OCI-LY1 (cell line): ENCODE data around the gene EMSY.

Experiments
- H2AFZ ChIP-seq: fragments of 200-600 bp; sonication (generic), shearing (Covaris generic); 2 replicates; pipeline ENCODE4 v1.6.0; 2014; ENCODE audit warnings: antibody characterized with exemption, mild to moderate bottlenecking, low read length
- H3F3A ChIP-seq: fragments of 200-600 bp; sonication (generic), shearing (Covaris generic); 2 replicates; pipeline ENCODE4 v1.6.0; 2014; ENCODE audit warnings: mild to moderate bottlenecking, antibody characterized with exemption, low read length, moderate library complexity; ENCODE audit not compliant: insufficient read depth
- H3K27ac ChIP-seq: fragments of 200-600 bp; sonication (generic); 2 replicates; pipeline ENCODE4 v1.5.1; 2014; ENCODE audit warnings: low read length, mixed run types, mild to moderate bottlenecking, low read depth; ENCODE audit not compliant: poor library complexity, severe bottlenecking
- H3K27me3 ChIP-seq: fragments of 200-600 bp; sonication (generic); 2 replicates; pipeline ENCODE4 v1.6.0; 2014; ENCODE audit warnings: antibody characterized with exemption, mild to moderate bottlenecking, low read length, moderate library complexity; ENCODE audit not compliant: insufficient read depth
- H3K36me3 ChIP-seq: fragments of 200-600 bp; sonication (generic); 2 replicates; pipeline ENCODE4 v1.6.1; 2014; ENCODE audit warnings: mild to moderate bottlenecking, antibody characterized with exemption, low read length, moderate library complexity, mixed read lengths; ENCODE audit not compliant: insufficient read depth
- H3K4me1 ChIP-seq: fragments of 200-600 bp; sonication (generic); 2 replicates; pipeline ENCODE4 v1.5.1; 2014; ENCODE audit warnings: mild to moderate bottlenecking, low read length, moderate library complexity; ENCODE audit not compliant: insufficient read depth, severe bottlenecking
- H3K4me2 ChIP-seq: fragments of 200-600 bp; sonication (generic), shearing (Covaris generic); 2 replicates; pipeline ENCODE4 v1.6.1; 2014; ENCODE audit warnings: low read length
- H3K4me3 ChIP-seq: fragments of 200-600 bp; sonication (generic); 2 replicates; pipeline ENCODE4 v1.5.1; 2014; ENCODE audit warnings: low read length, low read depth, mild to moderate bottlenecking, mixed read lengths; ENCODE audit not compliant: poor library complexity, severe bottlenecking
- H3K79me2 ChIP-seq: fragments of 200-600 bp; shearing (Covaris generic); 2 replicates; pipeline ENCODE4 v1.6.1; 2016; ENCODE audit warnings: mixed run types, low read length, mixed read lengths; ENCODE audit not compliant: insufficient read depth
- H3K9ac ChIP-seq: fragments of 200-600 bp; sonication (generic), shearing (Covaris generic); 2 replicates; pipeline ENCODE4 v1.6.1; 2014; ENCODE audit warnings: mild to moderate bottlenecking, low read length, mixed read lengths
- H3K9me2 ChIP-seq: fragments of 200-600 bp; sonication (generic), shearing (Covaris generic); 2 replicates; pipeline ENCODE4 v1.6.1; 2014; ENCODE audit warnings: low read depth, mild to moderate bottlenecking, low read length, mixed read lengths
- H3K9me3 ChIP-seq: fragments of 200-600 bp; shearing (Covaris generic); 2 replicates; pipeline ENCODE4 v1.6.1; 2014; ENCODE audit warnings: low read length, mixed read lengths
- H4K20me1 ChIP-seq: fragments of 200-600 bp; sonication (generic), shearing (Covaris generic); 2 replicates; pipeline ENCODE4 v1.6.0; 2016; ENCODE audit warnings: mild to moderate bottlenecking, low read length; ENCODE audit not compliant: insufficient read depth
- CTCF ChIP-seq: fragments of 200-600 bp; sonication (generic), shearing (Covaris generic); IDR thresholded peaks from 2 replicates; pipeline ENCODE4 v1.5.1; 2017; ENCODE audit warnings: mild to moderate bottlenecking, antibody characterized with exemption, low read length, moderate library complexity, mixed read lengths
- EZH2 ChIP-seq: fragments of 200-600 bp; sonication (generic), shearing (Covaris generic); IDR thresholded peaks from 2 replicates; pipeline ENCODE4 v1.8.0; 2017; ENCODE audit warnings: borderline replicate concordance, mixed run types, mild to moderate bottlenecking, antibody characterized with exemption, low read length, moderate library complexity, mixed read lengths

The EMSY gene

GRCh38 chr11:76419896-76420295 is 24.9 kb upstream of the EMSY start:
- H3K9ac ChIP-seq: no peak overlapping the region
- H3K79me2 ChIP-seq: no peaks in the 10 kb centered on the region
- no peak overlapping the region for H3K4me3 ChIP-seq
- no peak overlapping the region for H3K4me2 ChIP-seq
- no peaks in the 10 kb centered on the region for H3K9me3 ChIP-seq
- no peaks in the 10 kb centered on the region for H3K27me3 ChIP-seq
- H3K27ac ChIP-seq: no peak overlapping the region
- no peak overlapping the region for H2AFZ ChIP-seq
- TF ChIP-seq CTCF (peak; percentile 75), EZH2 (no peak)
- H3K36me3 ChIP-seq: no peaks in the 10 kb centered on the region
- no peaks in the 10 kb centered on the region for H3F3A ChIP-seq
- no peaks in the 10 kb centered on the region for H4K20me1 ChIP-seq
- H3K4me1 ChIP-seq: no peaks in the 10 kb centered on the region
- no peaks in the 10 kb centered on the region for H3K9me2 ChIP-seq

- no peak overlapping the region for H3K4me3 ChIP-seq
- H3K4me2 ChIP-seq: no peak overlapping the region
- no peaks in the 10 kb centered on the region for H4K20me1 ChIP-seq
- no peaks in the 10 kb centered on the region for H3K36me3 ChIP-seq
- no peaks in the 10 kb centered on the region for H3K9me2 ChIP-seq
- H3K27me3 ChIP-seq: no peaks in the 10 kb centered on the region
- H3K27ac ChIP-seq: no peak overlapping the region
- no peaks in the 10 kb centered on the region for H3K9me3 ChIP-seq
- TF ChIP-seq EZH2: no peak
- TF ChIP-seq CTCF: no peak
- H3F3A ChIP-seq: no peaks in the 10 kb centered on the region
- H2AFZ ChIP-seq: no peak overlapping the region
- H3K9ac ChIP-seq: no peak overlapping the region
- no peaks in the 10 kb centered on the region for H3K79me2 ChIP-seq
- H3K4me1 ChIP-seq: no peaks in the 10 kb centered on the region
Observed at GRCh38 chr11:76424379-76424778, 20.4 kb upstream of the EMSY start.

DNA sequence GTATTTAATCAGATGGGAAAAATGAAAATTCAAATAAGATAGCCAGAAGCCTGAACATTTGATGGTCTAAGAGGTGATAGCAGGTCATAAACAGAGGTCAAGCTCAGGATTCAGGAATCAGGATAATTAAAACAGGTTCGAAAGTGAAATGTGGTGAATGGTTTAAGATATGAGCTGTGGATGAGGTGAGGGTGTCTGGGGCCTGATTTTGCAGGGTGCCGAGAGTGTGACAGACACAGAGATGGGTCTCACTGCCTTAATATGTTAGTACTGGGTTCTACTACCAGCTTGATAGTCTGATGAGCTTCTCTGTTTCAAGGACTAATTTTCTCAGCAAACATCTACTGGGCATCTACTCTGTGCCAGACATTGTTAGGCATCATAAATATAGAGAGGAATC is 19.9 kb upstream of the EMSY start:
- no peaks in the 10 kb centered on the region for H3F3A ChIP-seq
- TF ChIP-seq CTCF: no peak
- TF ChIP-seq EZH2: no peak
- H4K20me1 ChIP-seq: no peaks in the 10 kb centered on the region
- no peak overlapping the region for H3K27ac ChIP-seq
- H3K4me3 ChIP-seq: no peak overlapping the region
- no peaks in the 10 kb centered on the region for H3K79me2 ChIP-seq
- no peaks in the 10 kb centered on the region for H3K9me2 ChIP-seq
- H3K4me2 ChIP-seq: no peak overlapping the region
- no peaks in the 10 kb centered on the region for H3K36me3 ChIP-seq
- no peaks in the 10 kb centered on the region for H3K4me1 ChIP-seq
- H3K27me3 ChIP-seq: no peaks in the 10 kb centered on the region
- no peak overlapping the region for H3K9ac ChIP-seq
- H3K9me3 ChIP-seq: no peaks in the 10 kb centered on the region
- H2AFZ ChIP-seq: no peak overlapping the region
